HK-2 (cell line): ENCODE measurements around the gene GRPEL2.

Experiments used
- DNase-seq: peaks from one replicate; pipeline ENCODE4 v3.0.0-alpha.2; 2018; ENCODE audit not compliant: unreplicated experiment

GRPEL2 gene

GRCh38 chr5:149319174-149319573 is 26.1 kb upstream of the GRPEL2 start:
- no peak for DNase-seq

GRCh38 chr5:149320791-149321330 is 24.4 kb upstream of the GRPEL2 start:
- peak; percentile 85 for DNase-seq

- DNase-seq: no peak
Observed at GRCh38 chr5:149322518-149322917, 22.8 kb upstream of the GRPEL2 start.

GRCh38 chr5:149323210-149323609 is 22.1 kb upstream of the GRPEL2 start:
- no peak for DNase-seq

- DNase-seq: no peak
Observed at GRCh38 chr5:149323621-149324205, 21.6 kb upstream of the GRPEL2 start.

- no peak for DNase-seq
Observed at GRCh38 chr5:149324641-149325040, 20.7 kb upstream of the GRPEL2 start.

GRCh38 chr5:149325166-149325735 is 20.0 kb upstream of the GRPEL2 start:
- DNase-seq: no peak

- no peak for DNase-seq
Observed at GRCh38 chr5:149325894-149326293, 19.4 kb upstream of the GRPEL2 start.

GRCh38 chr5:149326611-149327010 is 18.7 kb upstream of the GRPEL2 start:
- DNase-seq: no peak

GRCh38 chr5:149328177-149328576 is 17.1 kb upstream of the GRPEL2 start:
- DNase-seq: no peak

- no peak for DNase-seq
Observed at GRCh38 chr5:149333711-149334443, 11.4 kb upstream of the GRPEL2 start.

GRCh38 chr5:149337736-149338135 is 7.6 kb upstream of the GRPEL2 start:
- no peak for DNase-seq

- DNase-seq: no peak
Observed at GRCh38 chr5:149338364-149338763, 6.9 kb upstream of the GRPEL2 start.

- DNase-seq: no peak
Observed at GRCh38 chr5:149340920-149341319, 4.4 kb upstream of the GRPEL2 start.

GRCh38 chr5:149341876-149342275 is 3.4 kb upstream of the GRPEL2 start:
- DNase-seq: peak; percentile 22

GRCh38 chr5:149344151-149344550 is 1.1 kb upstream of the GRPEL2 start:
- no peak for DNase-seq

- peak; percentile 11 for DNase-seq
Observed at GRCh38 chr5:149345892-149346222, 558 bp downstream of the GRPEL2 start.

- no peak for DNase-seq
Observed at GRCh38 chr5:149348518-149348917, 3.2 kb downstream of the GRPEL2 start.

- DNase-seq: no peak
Observed at GRCh38 chr5:149349382-149349781, 4.1 kb downstream of the GRPEL2 start.

- DNase-seq: no peak
Observed at GRCh38 chr5:149352169-149352568, 6.9 kb downstream of the GRPEL2 start.

- DNase-seq: no peak
Observed at GRCh38 chr5:149353911-149354310, 8.6 kb downstream of the GRPEL2 start.

- no peak for DNase-seq
Observed at GRCh38 chr5:149355688-149356087, 10.4 kb downstream of the GRPEL2 start.

GRCh38 chr5:149356391-149356790 is 11.1 kb downstream of the GRPEL2 start:
- DNase-seq: no peak
